Glomerular endothelial cell (primary cell): ENCODE results near the gene CASP5. TPM values are rescaled to one million over a fixed set of nuclear protein-coding genes. Genes with fewer than 3 reads are reported as not detected.
"Not testable (repeated sequence)": the region's sequence is repeated elsewhere in the genome, so short reads cannot be mapped to it uniquely, and the experiment has no call there.

Source experiments
- DNase-seq: peaks from one replicate; pipeline ENCODE4 v3.0.0-alpha.2; 2011; ENCODE audit warnings: low read depth, low spot score; ENCODE audit errors: extremely low read depth
- total RNA-seq: library from RNA; depleted of rRNA; stranded (reverse); fragments of >200 nt; gene quantifications from 2 replicates; pipeline ENCODE4 v1.2.3, GENCODE V29; 2015

CASP5 gene
- total RNA-seq, 1 donor from 2014 or later, result not detected

- no peak for DNase-seq
Measured at GRCh38 chr11:105033781-105034180, 10.8 kb upstream of the CASP5 start.

DNA sequence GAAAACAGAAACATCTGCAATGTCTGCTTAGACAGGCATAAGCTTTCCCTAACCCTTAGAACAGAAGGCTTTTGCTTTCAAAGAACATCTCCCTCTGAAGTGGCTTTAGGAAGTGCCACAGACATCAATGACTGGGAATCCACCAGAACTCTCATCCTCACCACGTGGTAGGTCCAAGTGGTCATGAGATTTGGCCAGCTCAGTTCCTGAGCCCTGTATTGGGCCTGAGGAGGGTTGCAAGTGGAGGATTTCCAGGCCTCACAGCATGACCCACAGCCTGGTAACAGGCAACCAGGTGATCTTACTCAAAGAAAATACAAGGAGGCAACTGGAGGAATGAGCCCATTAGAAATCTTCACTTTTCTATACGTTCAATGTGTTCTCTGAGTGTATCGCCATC, 10.4 kb upstream of the CASP5 start:
- no peak for DNase-seq

GRCh38 chr11:105032495-105032894, 9.5 kb upstream of the CASP5 start:
- DNase-seq, result no peak

DNA sequence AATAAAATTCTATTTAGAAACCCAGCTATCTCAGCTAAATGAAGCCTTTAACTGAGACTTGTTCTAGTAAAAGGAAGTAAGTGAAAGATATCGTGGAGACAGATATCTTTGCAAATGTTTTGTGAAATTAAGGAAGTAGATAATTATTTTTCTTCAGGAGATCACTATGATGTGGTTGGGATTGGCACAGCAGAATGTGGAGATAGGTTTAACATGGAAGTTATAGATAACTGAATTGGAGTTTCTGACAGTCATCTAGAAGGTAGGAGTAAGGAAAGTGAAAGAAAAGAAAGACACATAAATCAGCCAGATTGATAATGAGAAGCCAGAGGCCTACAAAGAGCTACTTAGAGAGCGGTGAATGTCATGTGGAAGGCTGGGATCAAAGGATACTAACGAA, 4.7 kb upstream of the CASP5 start:
- no peak for DNase-seq

- DNase-seq, result no peak
Measured at GRCh38 chr11:105024394-105024793, 1.4 kb upstream of the CASP5 start.

DNA sequence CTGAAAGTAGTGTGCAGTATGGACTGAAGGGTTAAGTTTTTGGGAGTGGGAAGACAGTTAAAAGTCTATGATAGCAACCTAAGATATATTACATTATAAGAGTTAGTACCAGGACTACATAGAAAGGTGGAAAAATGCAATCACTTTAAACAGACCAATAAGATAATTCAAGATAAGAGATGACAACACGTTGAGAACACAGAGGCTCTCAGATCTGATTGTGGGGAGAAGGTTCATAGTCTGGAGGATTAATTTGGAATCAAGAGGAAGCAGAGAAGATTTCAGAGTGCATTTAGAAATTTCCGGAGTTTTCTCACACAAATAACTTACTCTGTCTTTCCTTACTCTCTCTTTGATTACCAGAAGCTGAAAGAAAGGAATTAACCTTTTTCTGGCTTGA, 441 bp downstream of the CASP5 start:
- no peak for DNase-seq

DNA sequence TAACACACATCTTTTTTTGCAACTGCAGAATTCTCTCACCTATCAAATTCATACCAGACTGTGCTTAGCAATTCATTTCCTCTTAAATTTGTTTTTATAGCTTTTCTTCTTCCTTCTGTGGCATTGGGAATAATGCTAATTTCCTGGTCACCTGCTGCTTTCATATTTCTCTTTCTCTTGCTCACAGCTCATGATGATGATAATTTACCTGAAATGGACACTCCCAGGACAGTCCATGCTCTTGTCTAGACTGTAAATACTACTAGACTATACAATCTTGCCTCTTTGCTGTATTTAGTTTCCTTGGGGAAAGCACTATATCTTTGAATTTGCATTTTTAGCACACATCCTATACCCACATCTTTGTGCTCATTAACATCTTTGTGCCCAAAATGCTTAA, 15.5 kb downstream of the CASP5 start:
- no peak for DNase-seq

GRCh38 chr11:105005451-105005845, 17.5 kb downstream of the CASP5 start:
- DNase-seq, result no peak

GRCh38 chr11:105004021-105004420, 18.9 kb downstream of the CASP5 start:
- no peak for DNase-seq

- DNase-seq, result no peak
Measured at GRCh38 chr11:105003151-105003550, 19.8 kb downstream of the CASP5 start.

GRCh38 chr11:105000797-105001196, 22.2 kb downstream of the CASP5 start:
- no peak for DNase-seq

- no peak for DNase-seq
Measured at GRCh38 chr11:105000167-105000566, 22.8 kb downstream of the CASP5 start.

- DNase-seq, result no peak
Measured at GRCh38 chr11:104999721-105000120, 23.2 kb downstream of the CASP5 start.

GRCh38 chr11:104997288-104997687, 25.7 kb downstream of the CASP5 start:
- no peak for DNase-seq

DNA sequence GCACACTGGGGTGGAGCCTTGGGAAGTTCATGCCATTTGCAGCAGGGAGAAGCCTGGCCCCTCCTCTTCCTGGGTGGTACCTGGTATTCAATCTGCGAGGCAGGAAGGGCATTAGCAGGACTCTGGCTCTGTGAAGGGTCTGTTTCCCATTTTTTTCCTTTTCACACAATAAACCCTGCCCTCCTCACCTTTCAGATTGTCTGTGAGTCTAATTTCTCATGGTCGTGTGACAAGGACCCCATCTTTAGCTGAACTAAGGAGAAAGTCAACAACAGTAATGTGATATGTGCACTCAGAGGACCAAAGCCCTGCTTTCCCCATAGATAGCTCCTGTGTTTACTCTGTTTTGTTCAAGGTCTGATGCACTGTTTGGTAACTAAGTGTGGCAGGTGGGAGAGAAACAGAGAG, 28.0 kb downstream of the CASP5 start:
- DNase-seq, result no peak

DNA sequence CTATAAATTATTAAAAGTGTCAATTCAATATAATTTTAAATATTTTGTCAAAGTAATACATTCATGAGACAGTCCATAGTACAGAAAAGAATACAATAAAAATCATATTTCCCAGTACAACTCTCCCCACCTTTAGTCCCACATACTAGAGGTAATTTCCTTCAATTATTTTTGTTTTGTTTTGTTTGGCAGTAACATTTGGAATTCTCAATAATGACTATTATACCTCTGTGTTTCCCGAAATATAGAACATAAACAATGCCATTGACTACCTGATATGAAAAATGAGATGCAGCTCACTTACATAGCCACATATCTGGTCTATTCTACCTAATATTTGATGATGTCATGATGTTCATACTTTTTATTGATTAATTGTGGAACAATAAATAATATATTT, 30.2 kb downstream of the CASP5 start:
- no peak for DNase-seq

DNA sequence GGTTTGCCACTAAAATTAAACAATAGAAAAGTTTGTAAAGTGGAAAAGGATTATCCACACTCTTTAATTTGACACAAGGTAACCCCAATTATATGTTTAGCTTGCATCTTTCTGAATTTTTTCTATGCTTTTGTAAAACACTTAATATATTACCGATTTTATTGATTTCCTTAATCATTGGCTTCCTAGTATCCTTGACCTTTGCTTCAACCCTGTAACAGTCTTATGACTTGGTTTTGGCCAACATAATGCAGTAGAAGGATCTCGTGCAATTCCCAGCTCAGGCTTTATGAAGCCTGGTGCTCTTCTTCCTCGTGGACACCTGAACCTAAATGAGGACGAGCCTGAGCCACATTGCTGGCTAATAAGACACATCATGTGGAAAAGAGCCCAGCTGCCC, 31.0 kb downstream of the CASP5 start:
- no peak for DNase-seq

GRCh38 chr11:104984808-104985207, 38.2 kb downstream of the CASP5 start:
- DNase-seq, result no peak

DNA sequence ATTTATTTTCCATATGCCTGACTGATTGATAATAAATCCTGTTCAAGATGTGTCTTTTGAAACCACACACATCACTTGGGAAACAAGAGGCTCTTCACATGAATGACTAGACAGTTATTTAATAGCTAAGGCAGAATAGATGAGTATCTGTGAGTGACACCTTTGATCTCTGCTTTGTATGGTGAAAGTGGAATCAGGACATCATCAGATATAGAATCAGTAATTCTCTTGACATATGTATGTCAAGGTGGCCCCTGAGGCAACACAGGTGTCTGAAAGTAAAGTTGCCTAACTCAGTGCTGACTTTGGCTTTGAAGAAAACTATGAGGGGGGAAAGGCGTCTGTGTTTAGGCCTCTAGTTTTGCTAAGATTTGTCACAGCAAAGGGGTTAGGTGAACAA, 43.1 kb downstream of the CASP5 start:
- DNase-seq, result no peak

DNA sequence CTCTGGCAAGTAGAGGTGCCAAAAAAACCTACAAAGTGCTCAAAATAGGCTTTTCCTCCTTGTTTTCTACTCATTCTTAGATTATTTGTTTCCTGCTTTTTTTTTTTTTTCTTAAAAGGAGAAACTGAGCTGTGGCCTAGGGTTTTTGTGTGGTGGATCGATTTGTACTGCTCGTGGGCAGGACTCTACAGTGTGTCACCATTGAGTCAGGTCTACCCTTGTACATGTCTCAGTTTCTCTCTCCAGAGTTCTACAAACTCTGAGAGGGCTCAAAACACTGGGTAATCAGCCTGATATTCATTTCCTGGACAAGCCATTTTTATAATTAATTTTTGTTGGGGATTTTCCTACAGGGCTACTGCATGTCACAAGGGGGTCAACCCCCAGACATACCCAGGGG, 49.4 kb downstream of the CASP5 start:
- no peak for DNase-seq

- not testable (repeated sequence) for DNase-seq
Measured at GRCh38 chr11:104972924-104973323, 50.0 kb downstream of the CASP5 start.

DNA sequence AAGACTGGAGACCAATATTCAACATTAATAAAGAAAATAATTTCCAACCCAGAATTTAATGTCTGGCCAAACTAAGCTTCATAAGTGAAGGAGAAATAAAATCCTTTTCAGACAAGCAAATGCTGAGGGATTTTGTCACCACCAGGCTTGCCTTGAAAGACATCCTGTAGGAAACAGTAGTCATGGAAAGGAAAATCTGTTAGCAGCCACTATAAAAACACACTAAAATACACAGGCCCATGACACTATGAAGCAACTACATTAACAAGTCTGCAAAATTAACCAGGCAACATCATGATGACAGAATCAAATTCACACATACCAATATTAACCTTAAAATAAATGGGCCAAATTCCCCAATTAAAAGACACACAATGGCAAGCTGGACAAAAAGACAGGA, 52.2 kb downstream of the CASP5 start:
- no peak for DNase-seq

DNA sequence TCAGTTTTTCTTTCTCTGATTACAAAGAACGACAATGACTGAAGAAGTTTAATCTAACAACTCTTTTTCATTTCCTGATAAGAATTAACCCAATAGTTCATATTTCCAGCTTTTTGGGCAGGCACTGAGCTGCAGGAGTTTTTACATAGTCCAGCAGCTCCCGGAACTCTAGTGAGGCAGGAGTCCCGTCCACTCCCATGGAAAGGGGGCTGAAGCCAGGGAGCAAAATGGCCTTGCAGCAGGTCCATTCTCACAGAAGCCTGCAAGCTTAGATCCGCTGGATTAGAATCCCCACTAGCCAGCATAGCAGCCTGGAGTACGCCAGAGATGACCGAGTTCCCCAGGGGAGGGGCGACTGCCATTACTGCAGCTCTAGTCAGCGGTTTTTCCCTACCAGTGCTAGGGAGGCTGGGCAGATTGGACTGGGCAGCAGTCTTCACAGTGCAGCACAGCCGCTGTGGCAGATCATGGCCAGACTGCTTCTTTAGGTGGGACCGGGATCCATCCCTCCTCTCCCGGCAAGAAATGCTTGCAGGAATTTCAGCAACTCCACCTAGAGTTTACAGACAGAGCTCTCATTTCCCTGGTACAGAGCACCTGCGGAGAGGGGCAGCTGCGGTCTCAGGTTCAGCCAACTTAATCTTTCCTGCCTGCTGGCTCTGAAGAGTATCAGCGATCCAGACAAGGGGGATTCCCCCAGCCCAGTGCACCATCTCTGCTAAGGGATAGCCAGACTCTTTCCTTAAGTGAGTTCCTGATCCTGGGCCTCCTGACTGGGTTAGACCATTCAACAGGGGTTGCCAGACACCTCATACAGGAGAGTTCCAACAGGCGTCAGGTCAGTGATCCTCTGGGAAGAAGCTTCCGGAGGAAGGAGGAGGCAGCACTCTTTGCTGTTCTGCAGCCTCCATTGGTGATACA, 53.9 kb downstream of the CASP5 start:
- no peak for DNase-seq
